HG02623 (cell line): Measurements from ENCODE around the gene SYNE2.
A peak's percentile ranks its signal among the peaks of the same experiment; 100 is the strongest.
"Not testable (repeated sequence)": the region's sequence is repeated elsewhere in the genome, so short reads cannot be mapped to it uniquely, and the experiment has no call there.

Experiments used
- ATAC-seq: cut with Tn5 transposase; IDR thresholded peaks from one replicate; pipeline ENCODE4 v1.9.1; 2021; ENCODE audit warnings: moderate library complexity; ENCODE audit not compliant: unreplicated experiment

SYNE2 gene

GRCh38 chr14:64117671-64118402 lies 265.0 kb downstream of the SYNE2 start:
- ATAC-seq, result no peak

- ATAC-seq, result not testable (repeated sequence)
Measured at GRCh38 chr14:64118403-64118742, 265.6 kb downstream of the SYNE2 start.

- no peak for ATAC-seq
Measured at GRCh38 chr14:64118892-64119291, 266.1 kb downstream of the SYNE2 start.

- no peak for ATAC-seq
Measured at GRCh38 chr14:64119500-64119899, 266.7 kb downstream of the SYNE2 start.

- no peak for ATAC-seq
Measured at GRCh38 chr14:64119980-64120379, 267.2 kb downstream of the SYNE2 start.

- ATAC-seq, result no peak
Measured at GRCh38 chr14:64123241-64123822, 270.5 kb downstream of the SYNE2 start.

GRCh38 chr14:64125270-64125669 lies 272.5 kb downstream of the SYNE2 start:
- no peak for ATAC-seq

GRCh38 chr14:64126548-64126947 lies 273.7 kb downstream of the SYNE2 start:
- no peak for ATAC-seq

- no peak for ATAC-seq
Measured at GRCh38 chr14:64137657-64138290, 285.0 kb downstream of the SYNE2 start.

- no peak for ATAC-seq
Measured at GRCh38 chr14:64147126-64147790, 294.5 kb downstream of the SYNE2 start.

GRCh38 chr14:64149921-64150320 lies 297.1 kb downstream of the SYNE2 start:
- ATAC-seq, result no peak

GRCh38 chr14:64158608-64159007 lies 305.8 kb downstream of the SYNE2 start:
- no peak for ATAC-seq

- no peak for ATAC-seq
Measured at GRCh38 chr14:64159588-64159987, 306.8 kb downstream of the SYNE2 start.

GRCh38 chr14:64170181-64170580 lies 317.4 kb downstream of the SYNE2 start:
- ATAC-seq, result peak; percentile 38

GRCh38 chr14:64174922-64175782 lies 322.3 kb downstream of the SYNE2 start:
- no peak for ATAC-seq

- ATAC-seq, result no peak
Measured at GRCh38 chr14:64176330-64176729, 323.5 kb downstream of the SYNE2 start.

- ATAC-seq, result no peak
Measured at GRCh38 chr14:64178814-64179213, 326.0 kb downstream of the SYNE2 start.

GRCh38 chr14:64182908-64183307 lies 330.1 kb downstream of the SYNE2 start:
- ATAC-seq, result not testable (repeated sequence)

- ATAC-seq, result no peak
Measured at GRCh38 chr14:64184103-64184729, 331.4 kb downstream of the SYNE2 start.

GRCh38 chr14:64185184-64185583 lies 332.4 kb downstream of the SYNE2 start:
- no peak for ATAC-seq
